Endodermal cell (in vitro differentiated cells): ENCODE results near the gene FLAD1. TPM values are rescaled to one million over a fixed set of nuclear protein-coding genes. Genes with fewer than 3 reads are reported as not detected.

Source experiments
- DNase-seq: peaks from one replicate; pipeline ENCODE4 v3.0.0-alpha.2; 2017
- H3K27ac ChIP-seq: 2 replicates; pipeline ENCODE4 v1.5.1; 2013; ENCODE audit warnings: mild to moderate bottlenecking, low read depth, low read length, moderate library complexity
- H3K27me3 ChIP-seq: 2 replicates; pipeline ENCODE4 v1.6.1; 2013; ENCODE audit warnings: mild to moderate bottlenecking, low read length, moderate library complexity; ENCODE audit not compliant: insufficient read depth, control insufficient read depth, poor library complexity, severe bottlenecking
- H3K36me3 ChIP-seq: 2 replicates; pipeline ENCODE4 v1.7.0; 2013; ENCODE audit warnings: mild to moderate bottlenecking, low read length, moderate library complexity; ENCODE audit not compliant: control insufficient read depth, insufficient read depth
- H3K4me1 ChIP-seq: one replicate; pipeline ENCODE4 v1.7.0; 2013; ENCODE audit warnings: low read length; ENCODE audit not compliant: control insufficient read depth, insufficient read depth
- H3K4me3 ChIP-seq: 2 replicates; pipeline ENCODE4 v1.5.1; 2013; ENCODE audit warnings: mild to moderate bottlenecking, low read length, moderate library complexity
- H3K9ac ChIP-seq: 2 replicates; pipeline ENCODE4 v1.6.1; 2013; ENCODE audit warnings: mild to moderate bottlenecking, low read length, moderate library complexity; ENCODE audit not compliant: poor library complexity, severe bottlenecking; ENCODE audit errors: extremely low read depth
- H3K9me3 ChIP-seq: 2 replicates; pipeline ENCODE4 v1.6.1; 2013; ENCODE audit warnings: mild to moderate bottlenecking, low read length, moderate library complexity; ENCODE audit not compliant: control insufficient read depth
- H3K27ac Mint-ChIP-seq: 2 replicates; pipeline ENCODE4 v1.8.0; 2020; ENCODE audit warnings: mixed read lengths
- H3K27me3 Mint-ChIP-seq: 2 replicates; pipeline ENCODE4 v1.8.0; 2021; ENCODE audit warnings: mild to moderate bottlenecking, mixed read lengths; ENCODE audit not compliant: insufficient read depth
- H3K36me3 Mint-ChIP-seq: 2 replicates; pipeline ENCODE4 v1.8.0; 2020; ENCODE audit warnings: low read depth, mixed read lengths
- H3K4me1 Mint-ChIP-seq: 2 replicates; pipeline ENCODE4 v1.8.0; 2020; ENCODE audit warnings: mixed read lengths
- H3K4me3 Mint-ChIP-seq: 2 replicates; pipeline ENCODE4 v1.8.0; 2020; ENCODE audit warnings: mild to moderate bottlenecking, moderate library complexity, mixed read lengths
- H3K9me3 Mint-ChIP-seq: 2 replicates; pipeline ENCODE4 v1.8.0; 2020; ENCODE audit warnings: mild to moderate bottlenecking, mixed read lengths
- WGBS, 2 experiments: methylation state at CpG; one replicate each; pipeline versions ENCODE4 v1.1.5 to v1.1.7; 2013; ENCODE audit warnings: missing lambda C conversion rate in 2 of 2, mixed read lengths in 1 of 2; ENCODE audit not compliant: insufficient coverage in 1 of 2, insufficient read length in 1 of 2; 5-methylcytosine and 5-hydroxymethylcytosine counted together
- total RNA-seq, 2 donors: library from RNA; stranded (reverse); fragmentation: NEBNext Ultra II Directional in 1 of 2; extraction: Animal tissue kit (Norgen Biotek cat#: 25700) in 1 of 2; gene quantifications; 2 replicates in 1 of 2; 3 replicates in 1 of 2; pipeline ENCODE4 v1.2.1, GENCODE V29; 2021
- TF ChIP-seq, protein P1 (sequence below): fragments of 200-600 bp; sonication (generic); conservative IDR thresholded peaks from 2 replicates; pipeline ENCODE4 v1.5.0; 2021; ENCODE audit warnings: antibody characterized with exemption, mild to moderate bottlenecking

The FLAD1 gene
- total RNA-seq, 2 donors from 2014 or later: 61.9 to 65.0 TPM

DNA sequence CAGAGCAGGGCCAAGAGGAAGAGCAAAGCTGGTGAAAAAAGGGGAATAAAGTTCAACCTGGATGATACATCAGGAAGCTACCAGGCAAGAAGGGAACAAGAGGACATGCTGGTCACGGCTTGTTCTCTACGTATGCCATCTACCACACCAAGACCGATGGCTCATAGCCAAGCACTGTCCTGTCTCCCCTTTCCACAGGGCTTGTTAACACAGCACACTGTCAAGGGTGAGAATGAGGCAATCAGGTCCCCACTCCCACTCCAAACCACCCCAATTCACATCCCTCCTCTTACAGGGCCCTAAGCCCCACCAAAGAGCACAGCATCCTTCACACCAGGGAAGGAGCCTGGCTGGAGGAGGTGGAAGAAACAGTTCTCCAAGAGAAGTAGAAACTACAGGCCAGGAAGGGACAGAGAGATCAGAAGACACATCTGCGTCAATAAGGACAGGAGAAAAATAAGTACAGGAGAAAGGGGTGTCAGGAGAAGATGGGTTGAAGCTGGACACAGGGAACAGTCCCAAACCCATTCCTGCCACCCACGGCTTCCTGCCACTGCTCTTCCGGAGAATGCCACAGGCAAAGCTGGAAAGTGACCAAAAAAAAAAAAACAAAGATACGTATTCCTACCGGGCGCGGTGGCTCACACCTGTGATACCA, 11.7 kb upstream of the FLAD1 start:
- Histone ChIP-seq H3K27me3 (no peaks in the 10 kb centered on the region), H3K36me3 (peaks cover 22% of the 10 kb centered on the region), H3K9me3 (no peaks in the 10 kb centered on the region), H3K27ac (peak overlapping the region; percentile 89), H3K4me3 (peak overlapping the region; percentile 91), H3K9ac (peak overlapping the region; percentile 96), H3K4me1 (peaks cover 3% of the 10 kb centered on the region)
- no peak overlapping the region for H3K4me3 Mint-ChIP-seq
- H3K36me3 Mint-ChIP-seq: peaks cover 26% of the 10 kb centered on the region
- H3K27me3 Mint-ChIP-seq: no peaks in the 10 kb centered on the region
- H3K27ac Mint-ChIP-seq: peak overlapping the region; percentile 99
- 70 to 75% methylated on average over 8 to 10 of the region's 10 CpGs for WGBS, 2 experiments
- H3K9me3 Mint-ChIP-seq: no peaks in the 10 kb centered on the region
- TF ChIP-seq, protein P1, sequence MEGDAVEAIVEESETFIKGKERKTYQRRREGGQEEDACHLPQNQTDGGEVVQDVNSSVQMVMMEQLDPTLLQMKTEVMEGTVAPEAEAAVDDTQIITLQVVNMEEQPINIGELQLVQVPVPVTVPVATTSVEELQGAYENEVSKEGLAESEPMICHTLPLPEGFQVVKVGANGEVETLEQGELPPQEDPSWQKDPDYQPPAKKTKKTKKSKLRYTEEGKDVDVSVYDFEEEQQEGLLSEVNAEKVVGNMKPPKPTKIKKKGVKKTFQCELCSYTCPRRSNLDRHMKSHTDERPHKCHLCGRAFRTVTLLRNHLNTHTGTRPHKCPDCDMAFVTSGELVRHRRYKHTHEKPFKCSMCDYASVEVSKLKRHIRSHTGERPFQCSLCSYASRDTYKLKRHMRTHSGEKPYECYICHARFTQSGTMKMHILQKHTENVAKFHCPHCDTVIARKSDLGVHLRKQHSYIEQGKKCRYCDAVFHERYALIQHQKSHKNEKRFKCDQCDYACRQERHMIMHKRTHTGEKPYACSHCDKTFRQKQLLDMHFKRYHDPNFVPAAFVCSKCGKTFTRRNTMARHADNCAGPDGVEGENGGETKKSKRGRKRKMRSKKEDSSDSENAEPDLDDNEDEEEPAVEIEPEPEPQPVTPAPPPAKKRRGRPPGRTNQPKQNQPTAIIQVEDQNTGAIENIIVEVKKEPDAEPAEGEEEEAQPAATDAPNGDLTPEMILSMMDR: no peak
- peaks cover 37% of the 10 kb centered on the region for H3K4me1 Mint-ChIP-seq
- no peak for DNase-seq

GRCh38 chr1:154972213-154972516, 11.0 kb upstream of the FLAD1 start:
- no peak overlapping the region for H3K27ac Mint-ChIP-seq
- no peaks in the 10 kb centered on the region for H3K9me3 ChIP-seq
- no peak for DNase-seq
- H3K9me3 Mint-ChIP-seq: no peaks in the 10 kb centered on the region
- H3K4me3 Mint-ChIP-seq: no peak overlapping the region
- TF ChIP-seq, protein P1: no peak
- H3K36me3 ChIP-seq: peaks cover 15% of the 10 kb centered on the region
- peaks cover 3% of the 10 kb centered on the region for H3K4me1 ChIP-seq
- H3K27me3 Mint-ChIP-seq: no peaks in the 10 kb centered on the region
- H3K36me3 Mint-ChIP-seq: peaks cover 19% of the 10 kb centered on the region
- peak overlapping the region; percentile 97 for H3K27ac ChIP-seq
- WGBS, 2 experiments: 25% methylated on average over 1 of the region's 3 CpGs; no CpG with 5 or more reads in 1 of the 2 experiments
- peak overlapping the region; percentile 99 for H3K4me3 ChIP-seq
- no peaks in the 10 kb centered on the region for H3K27me3 ChIP-seq
- peak overlapping the region; percentile 96 for H3K9ac ChIP-seq
- H3K4me1 Mint-ChIP-seq: peaks cover 37% of the 10 kb centered on the region

DNA sequence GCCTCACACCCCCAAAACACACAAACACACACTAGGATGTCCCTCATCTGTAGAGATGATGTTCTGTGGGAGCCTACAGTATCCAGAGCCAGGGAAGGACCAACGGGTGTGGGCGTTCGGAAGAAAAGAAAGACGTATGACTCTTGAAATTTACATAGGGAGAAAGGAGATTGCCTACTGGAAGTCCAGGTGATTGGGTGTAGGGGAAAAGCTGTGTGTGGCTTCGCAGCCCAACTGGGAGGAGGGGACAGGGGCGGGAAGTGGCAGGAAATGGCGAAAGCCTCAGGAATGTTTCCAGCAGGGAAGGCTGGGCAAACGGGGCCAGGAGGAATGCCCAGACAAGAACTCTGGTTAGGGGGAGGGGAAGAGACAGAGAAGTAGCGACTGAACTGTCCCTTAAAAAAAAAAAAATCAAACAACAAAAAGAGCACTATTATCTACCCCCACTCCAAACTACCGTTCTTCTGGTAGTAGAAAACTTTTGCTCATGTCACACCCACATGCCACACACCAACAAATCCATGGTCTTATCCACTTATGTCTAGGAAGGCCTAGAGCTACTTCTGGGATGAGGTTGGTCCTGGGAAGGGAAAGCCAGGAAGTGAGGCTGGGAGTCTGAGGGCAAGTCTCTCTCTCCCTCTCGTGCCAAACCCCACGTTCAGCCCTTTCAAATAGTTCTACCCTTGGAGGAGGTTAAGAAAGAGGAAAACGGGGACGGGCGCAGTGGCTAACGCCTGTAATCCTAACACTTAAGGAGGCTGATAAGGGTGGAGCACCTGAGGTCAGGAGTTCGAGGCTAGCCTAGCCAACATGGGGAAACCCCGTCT, 10.4 kb upstream of the FLAD1 start:
- H3K27ac Mint-ChIP-seq: no peak overlapping the region
- Histone ChIP-seq H3K9me3 (no peaks in the 10 kb centered on the region), H3K27me3 (no peaks in the 10 kb centered on the region), H3K4me1 (peaks cover 6% of the 10 kb centered on the region), H3K27ac (peak overlapping the region; percentile 97), H3K9ac (peak overlapping the region; percentile 96), H3K36me3 (peaks cover 14% of the 10 kb centered on the region), H3K4me3 (peak overlapping the region; percentile 99)
- H3K36me3 Mint-ChIP-seq: peaks cover 14% of the 10 kb centered on the region
- TF ChIP-seq, protein P1: no peak
- H3K4me3 Mint-ChIP-seq: no peak overlapping the region
- H3K4me1 Mint-ChIP-seq: peaks cover 39% of the 10 kb centered on the region
- WGBS, 2 experiments: 5 to 7% methylated on average over 9 to 17 of the region's 18 CpGs
- no peaks in the 10 kb centered on the region for H3K27me3 Mint-ChIP-seq
- H3K9me3 Mint-ChIP-seq: no peaks in the 10 kb centered on the region
- DNase-seq: peak; percentile 98
